Mesothelial cell of epicardium (in vitro differentiated cells): ENCODE measurements around the gene ADAMTSL2. TPM values are rescaled to one million over a fixed set of nuclear protein-coding genes. Genes with fewer than 3 reads are reported as not detected.
A peak's percentile ranks its signal among the peaks of the same experiment; 100 is the strongest.

ENCODE experiments used
- DNase-seq, 2 experiments: peaks; one replicate each; pipeline ENCODE4 v3.0.0; 2021; ENCODE audit warnings: low spot score in 2 of 2; ENCODE audit not compliant: unreplicated experiment in 2 of 2
- H3K27ac Mint-ChIP-seq: 2 replicates; pipeline ENCODE4 v1.8.0; 2021; ENCODE audit warnings: mixed read lengths
- H3K27me3 Mint-ChIP-seq: 2 replicates; pipeline ENCODE4 v1.8.0; 2021; ENCODE audit warnings: low read depth, mixed read lengths
- H3K36me3 Mint-ChIP-seq: 2 replicates; pipeline ENCODE4 v1.8.0; 2021; ENCODE audit warnings: mixed read lengths
- H3K4me1 Mint-ChIP-seq: 2 replicates; pipeline ENCODE4 v1.8.0; 2021; ENCODE audit warnings: mixed read lengths
- H3K4me3 Mint-ChIP-seq: 2 replicates; pipeline ENCODE4 v1.8.0; 2021; ENCODE audit warnings: mild to moderate bottlenecking, moderate library complexity, mixed read lengths
- H3K9me3 Mint-ChIP-seq: 2 replicates; pipeline ENCODE4 v1.8.0; 2021; ENCODE audit warnings: mixed read lengths
- CTCF ChIP-seq: fragments of 200-600 bp; sonication (generic); IDR thresholded peaks from one replicate; pipeline ENCODE4 v1.5.0; 2021; ENCODE audit warnings: antibody characterized with exemption; ENCODE audit not compliant: unreplicated experiment
- total RNA-seq: library from RNA; stranded (reverse); gene quantifications from 3 replicates; pipeline ENCODE4 v1.2.1, GENCODE V29; 2021

The ADAMTSL2 gene
- total RNA-seq, 1 donor from 2014 or later, result 6.5 TPM

- no peak overlapping the region for H3K27ac Mint-ChIP-seq
- no peak overlapping the region for H3K4me3 Mint-ChIP-seq
- H3K4me1 Mint-ChIP-seq, result peaks cover 62% of the 10 kb centered on the region
- TF ChIP-seq CTCF, result no peak
- no peaks in the 10 kb centered on the region for H3K27me3 Mint-ChIP-seq
- DNase-seq, result no peak
- no peaks in the 10 kb centered on the region for H3K36me3 Mint-ChIP-seq
- H3K9me3 Mint-ChIP-seq, result no peaks in the 10 kb centered on the region
Observed at GRCh38 chr9:133529874-133530273, 4.6 kb upstream of the ADAMTSL2 start.

- no peaks in the 10 kb centered on the region for H3K9me3 Mint-ChIP-seq
- no peaks in the 10 kb centered on the region for H3K27me3 Mint-ChIP-seq
- TF ChIP-seq CTCF, result no peak
- no peak overlapping the region for H3K4me3 Mint-ChIP-seq
- DNase-seq, result no peak
- H3K27ac Mint-ChIP-seq, result no peak overlapping the region
- H3K36me3 Mint-ChIP-seq, result no peaks in the 10 kb centered on the region
- H3K4me1 Mint-ChIP-seq, result peaks cover 63% of the 10 kb centered on the region
Observed at GRCh38 chr9:133531293-133531692, 3.2 kb upstream of the ADAMTSL2 start.

- no peaks in the 10 kb centered on the region for H3K36me3 Mint-ChIP-seq
- no peak overlapping the region for H3K27ac Mint-ChIP-seq
- H3K4me1 Mint-ChIP-seq, result peaks cover 45% of the 10 kb centered on the region
- no peaks in the 10 kb centered on the region for H3K9me3 Mint-ChIP-seq
- no peak for TF ChIP-seq CTCF
- DNase-seq, result peak in 1 of 2 experiments; percentile 62
- H3K27me3 Mint-ChIP-seq, result no peaks in the 10 kb centered on the region
- peak overlapping the region; percentile 22 for H3K4me3 Mint-ChIP-seq
Observed at GRCh38 chr9:133532937-133533668, 1.4 kb upstream of the ADAMTSL2 start.

GRCh38 chr9:133533857-133534256 is 647 bp upstream of the ADAMTSL2 start:
- Mint-ChIP-seq H3K36me3 (no peaks in the 10 kb centered on the region), H3K4me3 (peak overlapping the region; percentile 24)

GRCh38 chr9:133535306-133535877 is 888 bp downstream of the ADAMTSL2 start:
- Mint-ChIP-seq H3K36me3 (no peaks in the 10 kb centered on the region), H3K27ac (peak overlapping the region; percentile 12), H3K27me3 (no peaks in the 10 kb centered on the region), H3K4me3 (peak overlapping the region; percentile 48), H3K9me3 (no peaks in the 10 kb centered on the region), H3K4me1 (peaks cover 36% of the 10 kb centered on the region)
- DNase-seq, result no peak
- TF ChIP-seq CTCF, result no peak

More at GRCh38 chr9:133533857-133534256, 647 bp upstream of the ADAMTSL2 start:
- Mint-ChIP-seq H3K4me1 (peaks cover 40% of the 10 kb centered on the region), H3K9me3 (no peaks in the 10 kb centered on the region), H3K27me3 (no peaks in the 10 kb centered on the region), H3K27ac (no peak overlapping the region)
- DNase-seq, result no peak
- TF ChIP-seq CTCF, result no peak
